ENCODE data around the gene PSMG3.
"Not testable (repeated sequence)": the region's sequence is repeated elsewhere in the genome, so short reads cannot be mapped to it uniquely, and the experiment has no call there.

PSMG3 gene

GRCh38 chr7:1588978-1589377 is 19.1 kb upstream of the PSMG3 start:
- DNase-seq (ENCODE audit: low read depth, low spot score): no peak
- in situ Hi-C loops (cut with HindIII; ENCODE audit: low sequenced_read_pairs): no loop called here
- TF ChIP-seq CTCF (IDR thresholded peaks at IDR 0.05; ENCODE audit: low read depth, low read length): no peak
- no peak overlapping the region for H3K4me3 ChIP-seq (ENCODE audit: low read depth, low read length)

- TF ChIP-seq CTCF (IDR thresholded peaks at IDR 0.05; ENCODE audit: low read depth, low read length): no peak
- no peak overlapping the region for H3K4me3 ChIP-seq (ENCODE audit: low read depth, low read length)
- in situ Hi-C loops (cut with HindIII; ENCODE audit: low sequenced_read_pairs): no loop called here
- DNase-seq (ENCODE audit: low read depth, low spot score): no peak
Measured at GRCh38 chr7:1587738-1588137, 17.9 kb upstream of the PSMG3 start.

GRCh38 chr7:1586827-1587705 is 17.2 kb upstream of the PSMG3 start:
- TF ChIP-seq CTCF (IDR thresholded peaks at IDR 0.05; ENCODE audit: low read depth, low read length): no peak
- DNase-seq (ENCODE audit: low read depth, low spot score): no peak
- in situ Hi-C loops (cut with HindIII; ENCODE audit: low sequenced_read_pairs): no loop called here
- no peak overlapping the region for H3K4me3 ChIP-seq (ENCODE audit: low read depth, low read length)

- no peak for TF ChIP-seq CTCF (IDR thresholded peaks at IDR 0.05; ENCODE audit: low read depth, low read length)
- in situ Hi-C loops (cut with HindIII; ENCODE audit: low sequenced_read_pairs): no loop called here
- no peak overlapping the region for H3K4me3 ChIP-seq (ENCODE audit: low read depth, low read length)
- DNase-seq (ENCODE audit: low read depth, low spot score): no peak
Measured at GRCh38 chr7:1586126-1586826, 16.4 kb upstream of the PSMG3 start.

- no peak for TF ChIP-seq CTCF (IDR thresholded peaks at IDR 0.05; ENCODE audit: low read depth, low read length)
- DNase-seq (ENCODE audit: low read depth, low spot score): no peak
- no peak overlapping the region for H3K4me3 ChIP-seq (ENCODE audit: low read depth, low read length)
- in situ Hi-C loops (cut with HindIII; ENCODE audit: low sequenced_read_pairs): no loop called here
Measured at GRCh38 chr7:1585142-1585981, 15.5 kb upstream of the PSMG3 start.

DNA sequence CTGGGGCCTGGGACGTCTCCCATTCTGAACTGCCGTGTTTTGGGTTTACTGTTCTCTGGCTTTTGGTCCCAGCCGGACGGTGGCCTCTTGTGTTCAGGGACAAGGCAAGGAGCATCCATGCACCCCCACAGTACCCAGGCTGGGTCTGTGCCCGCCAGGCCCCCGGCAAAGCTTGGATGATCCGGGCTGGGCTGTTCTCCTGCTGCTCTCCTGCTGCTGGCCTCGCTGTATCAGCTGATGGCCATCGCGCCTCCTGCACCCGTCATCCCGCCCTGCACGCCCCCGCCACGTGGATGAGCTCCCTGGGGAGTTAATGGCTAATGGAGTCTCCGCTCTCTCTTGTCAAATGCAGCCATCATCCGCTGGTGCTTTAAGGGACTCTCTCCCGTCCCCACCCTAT is 14.9 kb upstream of the PSMG3 start:
- DNase-seq (ENCODE audit: low read depth, low spot score): no peak
- no peak for TF ChIP-seq CTCF (IDR thresholded peaks at IDR 0.05; ENCODE audit: low read depth, low read length)
- in situ Hi-C loops (cut with HindIII; ENCODE audit: low sequenced_read_pairs): no loop called here
- no peak overlapping the region for H3K4me3 ChIP-seq (ENCODE audit: low read depth, low read length)

GRCh38 chr7:1583241-1583930 is 13.6 kb upstream of the PSMG3 start:
- H3K4me3 ChIP-seq (ENCODE audit: low read depth, low read length); in situ Hi-C loops (cut with HindIII; ENCODE audit: low sequenced_read_pairs): not testable (repeated sequence)

More at GRCh38 chr7:1583241-1583930, 13.6 kb upstream of the PSMG3 start:
- DNase-seq (ENCODE audit: low read depth, low spot score): not testable (repeated sequence)

Data from astrocyte of the spinal cord (primary cell).